SU-DHL-6 (cell line): ENCODE measurements around the gene RFC3.

Experiments used
- H2AFZ ChIP-seq: fragments of 200-600 bp; sonication (generic); 2 replicates; pipeline ENCODE4 v1.6.1; 2014; ENCODE audit warnings: low read depth, mild to moderate bottlenecking, moderate library complexity, mixed read lengths, antibody characterized with exemption, low read length; ENCODE audit not compliant: severe bottlenecking
- H3F3A ChIP-seq: fragments of 200-600 bp; shearing (Covaris generic); 2 replicates; pipeline ENCODE4 v1.6.0; 2016; ENCODE audit warnings: antibody characterized with exemption, mild to moderate bottlenecking; ENCODE audit not compliant: insufficient read depth
- H3K27ac ChIP-seq: fragments of 200-600 bp; sonication (generic); 2 replicates; pipeline ENCODE4 v1.5.1; 2016; ENCODE audit warnings: low read depth, mild to moderate bottlenecking, low read length, moderate library complexity, mixed read lengths
- H3K27me3 ChIP-seq: fragments of 200-600 bp; sonication (generic), shearing (Covaris generic); 2 replicates; pipeline ENCODE4 v1.6.0; 2014; ENCODE audit warnings: mild to moderate bottlenecking, low read length
- H3K36me3 ChIP-seq: fragments of 200-600 bp; sonication (generic); 2 replicates; pipeline ENCODE4 v1.6.1; 2014; ENCODE audit warnings: mild to moderate bottlenecking, low read length, mixed read lengths
- H3K4me2 ChIP-seq: fragments of 300-600, 200-600 bp; shearing (Covaris generic), sonication (generic); 2 replicates; pipeline ENCODE4 v1.6.0; 2014; ENCODE audit warnings: low read length, low read depth, mild to moderate bottlenecking; ENCODE audit not compliant: poor library complexity, severe bottlenecking
- H3K4me3 ChIP-seq: fragments of 200-600 bp; sonication (generic); 2 replicates; pipeline ENCODE4 v1.5.1; 2014; ENCODE audit warnings: antibody characterized with exemption, low read length, mild to moderate bottlenecking, mixed read lengths; ENCODE audit not compliant: insufficient read depth, poor library complexity, severe bottlenecking
- H3K79me2 ChIP-seq: fragments of 200-600 bp; sonication (generic); 2 replicates; pipeline ENCODE4 v1.6.1; 2014; ENCODE audit warnings: mild to moderate bottlenecking, low read length, moderate library complexity; ENCODE audit not compliant: insufficient read depth
- H3K9ac ChIP-seq: fragments of 200-600 bp; sonication (generic); 2 replicates; pipeline ENCODE4 v1.7.0; 2014; ENCODE audit warnings: mild to moderate bottlenecking, low read length
- H3K9me2 ChIP-seq: fragments of 200-600 bp; sonication (generic); replicated peaks from 2 replicates; pipeline ENCODE4 v1.6.1; 2014; ENCODE audit warnings: low read length; ENCODE audit not compliant: insufficient read depth
- H3K9me3 ChIP-seq: fragments of 200-600 bp; sonication (generic); 2 replicates; pipeline ENCODE4 v1.6.1; 2014; ENCODE audit warnings: low read length, mixed read lengths; ENCODE audit not compliant: insufficient read depth
- H4K20me1 ChIP-seq: fragments of 200-600 bp; sonication (generic); 2 replicates; pipeline ENCODE4 v1.6.1; 2014; ENCODE audit warnings: low read depth, mild to moderate bottlenecking, antibody characterized with exemption, low read length, moderate library complexity, mixed read lengths
- CTCF ChIP-seq: fragments of 200-600 bp; sonication (generic); IDR thresholded peaks from one replicate; pipeline ENCODE4 v1.5.1; 2017; ENCODE audit warnings: antibody characterized with exemption, mild to moderate bottlenecking, low read length, moderate library complexity; ENCODE audit not compliant: insufficient read depth, poor library complexity, severe bottlenecking
- EZH2phosphoT487 ChIP-seq: fragments of 200-600 bp; sonication (generic), shearing (Covaris generic); conservative IDR thresholded peaks from 2 replicates; pipeline ENCODE4 v1.6.1; 2018; ENCODE audit warnings: mild to moderate bottlenecking, antibody characterized with exemption, low read length, moderate library complexity, mixed read lengths

The RFC3 gene

GRCh38 chr13:33815011-33815550 is 2.9 kb upstream of the RFC3 start:
- Histone ChIP-seq H2AFZ (no peak overlapping the region), H3K4me2 (no peak overlapping the region), H3K9me2 (no peaks in the 10 kb centered on the region), H3K27ac (no peak overlapping the region), H3K4me3 (no peak overlapping the region), H4K20me1 (peaks cover 10% of the 10 kb centered on the region; the same call in 1 of the 2 replicates), H3K9ac (no peak overlapping the region), H3K36me3 (peaks cover 11% of the 10 kb centered on the region), H3K9me3 (no peaks in the 10 kb centered on the region), H3F3A (peaks cover 14% of the 10 kb centered on the region; the same call in 1 of the 2 replicates), H3K27me3 (no peaks in the 10 kb centered on the region), H3K79me2 (peaks cover 22% of the 10 kb centered on the region)
- no peak for TF ChIP-seq EZH2phosphoT487
- no peak for TF ChIP-seq CTCF

GRCh38 chr13:33816912-33817311 is 1.0 kb upstream of the RFC3 start:
- TF ChIP-seq EZH2phosphoT487 (no peak), CTCF (no peak)
- Histone ChIP-seq H3K4me3 (no peak overlapping the region), H3K9me3 (no peaks in the 10 kb centered on the region), H2AFZ (peak overlapping the region; percentile 23), H3F3A (peaks cover 8% of the 10 kb centered on the region; the same call in 1 of the 2 replicates), H3K9me2 (no peaks in the 10 kb centered on the region), H3K36me3 (peaks cover 26% of the 10 kb centered on the region), H3K4me2 (peak overlapping the region; percentile 94), H3K27ac (no peak overlapping the region), H4K20me1 (peaks cover 18% of the 10 kb centered on the region), H3K79me2 (peaks cover 40% of the 10 kb centered on the region), H3K27me3 (no peaks in the 10 kb centered on the region), H3K9ac (no peak overlapping the region)

GRCh38 chr13:33817513-33817900 is 442 bp upstream of the RFC3 start:
- H3K27me3 ChIP-seq = no peaks in the 10 kb centered on the region
- peaks cover 12% of the 10 kb centered on the region; the same call in 1 of the 2 replicates for H3F3A ChIP-seq
- H3K9me2 ChIP-seq = no peaks in the 10 kb centered on the region
- H3K9me3 ChIP-seq = no peaks in the 10 kb centered on the region
- peak overlapping the region; percentile 99 for H3K4me3 ChIP-seq
- H2AFZ ChIP-seq = peak overlapping the region; percentile 74
- TF ChIP-seq CTCF (no peak), EZH2phosphoT487 (no peak)
- peaks cover 46% of the 10 kb centered on the region for H3K79me2 ChIP-seq
- H4K20me1 ChIP-seq = peaks cover 24% of the 10 kb centered on the region
- peaks cover 32% of the 10 kb centered on the region for H3K36me3 ChIP-seq
- peak overlapping the region; percentile 78 for H3K27ac ChIP-seq
- H3K4me2 ChIP-seq = peak overlapping the region; percentile 94
- peak overlapping the region; percentile 95 for H3K9ac ChIP-seq
